ENCODE measurements around the gene DHRSX. TPM values are rescaled to one million over a fixed set of nuclear protein-coding genes. Genes with fewer than 3 reads are reported as not detected.

Gene DHRSX
- total and polyA plus RNA-seq, 2 of the 8 experiments (the other 6 are each of a cell fraction or from before 2014, with no cell fraction given): 35.1 to 43.4 TPM

- H3K4me3 ChIP-seq (ENCODE audit: extremely low read depth in 1 of 4, insufficient read depth in 2 of 4, low read depth in 3 of 4, low read length in 4 of 4): no peak overlapping the region
- H3K79me2 ChIP-seq (ENCODE audit: control insufficient read depth in 1 of 2, insufficient read depth in 2 of 2, low read length in 2 of 2): peaks cover 5 to 13% of the 10 kb centered on the region in 2 experiments; a peak in 3 of 4 replicates
- H2BK120ac ChIP-seq (replicated peaks; ENCODE audit: low read depth, low read length): no peak overlapping the region
- no peak overlapping the region for H4K91ac ChIP-seq (replicated peaks; ENCODE audit: insufficient read length, low read length)
- H4K5ac ChIP-seq (ENCODE audit: insufficient read length, low read depth, low read length): no peak overlapping the region
- WGBS, 2 experiments (ENCODE audit: extremely low coverage in 1 of 2, insufficient coverage in 1 of 2, insufficient read length in 1 of 2, insufficient replicate concordance in 2 of 2, low coverage in 1 of 2, low lambda C conversion rate in 2 of 2, missing lambda C conversion rate in 1 of 2): 89% methylated on average over 12 of the region's 13 CpGs; no CpG with 5 or more reads in 1 of the 2 experiments
- no peak overlapping the region for H3K23ac ChIP-seq (ENCODE audit: insufficient read length)
- H3K4ac ChIP-seq (replicated peaks; ENCODE audit: insufficient read length, low read depth, low read length): no peak overlapping the region
- H3K23me2 ChIP-seq (ENCODE audit: low read depth, low read length): peaks cover 4% of the 10 kb centered on the region; the same call in 1 of the 2 replicates
- no peak overlapping the region for H3K27ac ChIP-seq (ENCODE audit: low read depth, low read length)
- H4K8ac ChIP-seq (ENCODE audit: extremely low read depth, insufficient read depth, low read length): no peak overlapping the region
- no peak overlapping the region for H2BK12ac ChIP-seq (ENCODE audit: low read depth, low read length)
- ChIA-PET POLR2A (ENCODE audit: partially characterized antibody) (no interaction called here), CTCF (ENCODE audit: partially characterized antibody) (no interaction called here)
- H3K4me2 ChIP-seq (ENCODE audit: insufficient read depth in 1 of 2, low read depth in 2 of 2, low read length in 2 of 2): no peak overlapping the region
- no peak overlapping the region for H2AFZ ChIP-seq (ENCODE audit: low read length)
- H3K27me3 ChIP-seq (replicated peaks in 1 of 4; ENCODE audit: control insufficient read depth in 3 of 4, extremely low read depth in 1 of 4, insufficient read depth in 3 of 4, low read length in 3 of 4): no peaks in the 10 kb centered on the region
- DNase-seq (ENCODE audit: low read depth in 1 of 2, low spot score in 2 of 2): no peak
- no peak overlapping the region for H3K9ac ChIP-seq (replicated peaks in 1 of 4; ENCODE audit: extremely low read depth in 1 of 4, low read depth in 3 of 4, low read length in 3 of 4)
- H4K20me1 ChIP-seq (replicated peaks in 1 of 2; ENCODE audit: control insufficient read depth in 1 of 2, insufficient read depth in 2 of 2, low read length in 2 of 2): no peaks in the 10 kb centered on the region
- H2BK20ac ChIP-seq (ENCODE audit: low read length): no peak overlapping the region
- no peak overlapping the region for H3K14ac ChIP-seq (ENCODE audit: insufficient read length)
- no peak overlapping the region for H2BK5ac ChIP-seq (ENCODE audit: low read depth, low read length)
- no peaks in the 10 kb centered on the region for H3K9me3 ChIP-seq (ENCODE audit: insufficient read depth in 2 of 2, low read depth in 1 of 2, low read length in 1 of 2)
- no peaks in the 10 kb centered on the region; the same call in 1 of the 2 replicates for H3K79me1 ChIP-seq (ENCODE audit: low read depth, low read length)
- FAIRE-seq: no peak
- peaks cover 0 to 7% (median 3%) of the 10 kb centered on the region in 4 experiments; a peak in 5 of 7 replicates for H3K4me1 ChIP-seq (replicated peaks in 1 of 4; ENCODE audit: control insufficient read depth in 3 of 4, insufficient read depth in 4 of 4, low read length in 3 of 4)
- no peak overlapping the region for H3K56ac ChIP-seq (replicated peaks; ENCODE audit: insufficient read length, low read depth, low read length)
- 0 out of 2 replicates have a peak overlapping the region, but pooled peaks have one; percentile 1 for H2AK5ac ChIP-seq (ENCODE audit: low read depth, low read length)
- H3K18ac ChIP-seq (ENCODE audit: extremely low read depth, low read length): no peak overlapping the region
- TF ChIP-seq CHD2 (IDR thresholded peaks at IDR 0.05; ENCODE audit: low read length) (no peak), SRF (IDR thresholded peaks at IDR 0.05; ENCODE audit: low read depth, low read length) (no peak)
- H2BK15ac ChIP-seq (ENCODE audit: low read length): no peak overlapping the region
- H3K36me3 ChIP-seq (ENCODE audit: control insufficient read depth in 2 of 4, insufficient read depth in 4 of 4, low read length in 3 of 4): no peaks in the 10 kb centered on the region
Observed at GRCh38 chrX:2503591-2504500, 3.1 kb upstream of the DHRSX start.
